Peyer's patch (tissue), 4 donors: ENCODE data around the gene SLC66A3. TPM values are rescaled to one million over a fixed set of nuclear protein-coding genes. Genes with fewer than 3 reads are reported as not detected.

Experiments
- DNase-seq, 3 donors: peaks; one replicate each; pipeline ENCODE4 v3.0.0-alpha.2; 2017 to 2019
- H3K27ac ChIP-seq, 4 donors: fragments of 200-600 bp; sonication (generic); one replicate each; pipeline ENCODE4 v1.5.1; 2016 to 2019
- H3K27me3 ChIP-seq, 2 donors: fragments of 200-600 bp; sonication (generic); one replicate each; pipeline ENCODE4 v1.5.1; 2019
- H3K36me3 ChIP-seq, 3 donors: fragments of 200-600 bp; sonication (generic); one replicate each; pipeline ENCODE4 v1.5.1; 2016 to 2019
- H3K4me1 ChIP-seq, 4 donors: fragments of 200-600 bp; sonication (generic); one replicate each; pipeline ENCODE4 v1.5.1; 2016 to 2019
- H3K4me3 ChIP-seq, 4 donors: fragments of 200-600 bp; sonication (generic); 1 replicate in 3 of 4; 2 replicates in 1 of 4; pipeline ENCODE4 v1.5.1; 2016 to 2019; ENCODE audit warnings: mild to moderate bottlenecking in 1 of 4
- H3K9me3 ChIP-seq, 4 donors: fragments of 200-600 bp; sonication (generic); one replicate each; pipeline ENCODE4 v1.5.1; 2016 to 2019; ENCODE audit warnings: mild to moderate bottlenecking in 1 of 4
- POLR2A ChIP-seq, 2 donors: fragments of 450-650 bp; IDR thresholded peaks; one replicate each; pipeline ENCODE4 v1.5.1; 2017; ENCODE audit warnings: antibody characterized with exemption in 2 of 2, mild to moderate bottlenecking in 2 of 2, moderate library complexity in 2 of 2
- total RNA-seq, 4 donors: library from RNA; depleted of rRNA; stranded (reverse); fragments of >200 nt; gene quantifications; one replicate each; pipeline ENCODE4 v1.1.0, GENCODE V29; 2016
- TF ChIP-seq, protein P1 (sequence below), 6 experiments: fragments of 450-650 bp in 4 of 6; fragments of 200-600 bp in 2 of 6; sonication (generic) in 1 of 6; IDR thresholded peaks; one replicate each; pipeline ENCODE4 v1.5.1; 2017 to 2019; ENCODE audit warnings: antibody characterized with exemption in 6 of 6, mild to moderate bottlenecking in 3 of 6, moderate library complexity in 1 of 6

Gene SLC66A3
- total RNA-seq, 4 donors from 2014 or later = 18.4 to 53.6 (median 31.8) TPM

DNA sequence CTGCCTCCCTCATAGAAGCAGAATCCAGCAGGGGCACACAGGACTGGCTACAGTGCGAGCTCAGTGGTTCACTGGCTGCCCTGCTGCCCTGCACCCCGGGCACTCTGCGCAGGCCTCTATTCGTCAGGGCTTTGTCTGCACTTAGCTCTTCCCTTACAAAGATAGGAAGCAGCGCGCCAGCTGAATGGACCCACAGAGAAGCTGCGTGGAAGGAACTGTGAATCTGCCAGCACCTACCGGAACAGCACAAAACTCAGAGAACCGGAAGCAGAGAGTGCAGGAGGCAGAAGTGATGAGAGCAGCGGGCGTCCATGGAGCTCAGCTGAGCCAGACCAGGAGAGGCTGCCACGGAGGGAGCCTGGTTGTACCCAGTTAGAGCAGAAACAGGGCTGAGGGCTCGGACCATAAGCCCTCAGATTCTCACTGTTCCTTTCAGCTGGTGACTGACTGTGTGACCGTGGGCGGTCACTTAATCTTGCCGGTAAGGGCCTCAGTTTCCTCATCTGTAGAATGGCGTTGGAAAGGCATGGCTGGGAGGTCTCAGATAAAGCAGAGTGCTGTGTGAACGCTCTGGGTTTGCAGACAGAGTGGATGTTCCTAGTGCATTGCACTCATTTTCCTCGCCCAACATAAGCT, 23.1 kb upstream of the SLC66A3 start:
- DNase-seq = no peak
- no peak overlapping the region for H3K27ac ChIP-seq

DNA sequence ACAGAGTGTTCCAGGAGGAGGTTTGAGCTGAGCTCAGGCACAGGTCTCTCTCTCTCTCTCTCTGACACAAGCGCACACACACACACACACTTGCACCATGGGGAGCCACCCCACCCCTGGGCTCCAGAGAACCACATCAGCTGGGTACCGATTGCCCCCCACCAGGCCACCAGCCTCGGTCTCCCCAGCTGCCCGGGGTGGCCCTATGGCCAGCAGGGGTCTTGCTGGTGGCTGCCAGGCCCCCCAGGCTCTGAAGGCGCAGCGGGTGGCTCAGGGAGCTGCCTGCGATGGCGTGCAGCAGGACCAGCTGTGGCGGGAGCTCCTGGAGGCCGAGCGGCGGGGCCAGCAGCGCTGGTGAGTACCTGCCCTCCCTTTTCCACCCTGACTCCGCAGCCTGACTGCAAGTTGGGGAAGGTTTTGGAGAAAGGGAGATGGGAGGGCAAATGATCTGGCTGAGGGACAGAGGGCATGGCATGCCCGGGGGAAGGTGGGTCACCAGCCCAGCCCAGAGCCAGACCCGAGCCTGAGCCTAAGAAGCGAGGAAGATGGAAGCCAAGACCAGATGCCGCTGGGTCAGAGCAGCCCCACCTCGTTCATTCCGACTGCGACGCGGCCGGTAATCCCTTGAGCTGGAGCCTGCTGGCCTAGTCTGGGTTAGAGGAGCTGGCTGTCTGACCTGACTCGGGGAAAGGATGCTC, 21.9 kb upstream of the SLC66A3 start:
- Histone ChIP-seq H3K4me3 (peak overlapping the region; percentile 34 to 63 (median 58)), H3K27ac (peak overlapping the region in 3 of 4 donors; percentile 9 to 63 (median 44)), H3K27me3 (no peaks in the 10 kb centered on the region), H3K36me3 (no peaks in the 10 kb centered on the region), H3K9me3 (no peaks in the 10 kb centered on the region), H3K4me1 (peaks cover 6 to 18% (median 9%) of the 10 kb centered on the region in 4 donors)
- DNase-seq = no peak
- no peak for TF ChIP-seq POLR2A (IDR thresholded peaks at IDR 0.05)
- TF ChIP-seq, protein P1, sequence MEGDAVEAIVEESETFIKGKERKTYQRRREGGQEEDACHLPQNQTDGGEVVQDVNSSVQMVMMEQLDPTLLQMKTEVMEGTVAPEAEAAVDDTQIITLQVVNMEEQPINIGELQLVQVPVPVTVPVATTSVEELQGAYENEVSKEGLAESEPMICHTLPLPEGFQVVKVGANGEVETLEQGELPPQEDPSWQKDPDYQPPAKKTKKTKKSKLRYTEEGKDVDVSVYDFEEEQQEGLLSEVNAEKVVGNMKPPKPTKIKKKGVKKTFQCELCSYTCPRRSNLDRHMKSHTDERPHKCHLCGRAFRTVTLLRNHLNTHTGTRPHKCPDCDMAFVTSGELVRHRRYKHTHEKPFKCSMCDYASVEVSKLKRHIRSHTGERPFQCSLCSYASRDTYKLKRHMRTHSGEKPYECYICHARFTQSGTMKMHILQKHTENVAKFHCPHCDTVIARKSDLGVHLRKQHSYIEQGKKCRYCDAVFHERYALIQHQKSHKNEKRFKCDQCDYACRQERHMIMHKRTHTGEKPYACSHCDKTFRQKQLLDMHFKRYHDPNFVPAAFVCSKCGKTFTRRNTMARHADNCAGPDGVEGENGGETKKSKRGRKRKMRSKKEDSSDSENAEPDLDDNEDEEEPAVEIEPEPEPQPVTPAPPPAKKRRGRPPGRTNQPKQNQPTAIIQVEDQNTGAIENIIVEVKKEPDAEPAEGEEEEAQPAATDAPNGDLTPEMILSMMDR (IDR thresholded peaks at IDR 0.05) = no peak

More for the DNA sequence above, 23.1 kb upstream of the SLC66A3 start:
- no peaks in the 10 kb centered on the region for H3K9me3 ChIP-seq
- H3K4me3 ChIP-seq = peak overlapping the region in 1 of 4 donors; percentile 62
- peaks cover 6 to 18% (median 9%) of the 10 kb centered on the region in 4 donors for H3K4me1 ChIP-seq
- TF ChIP-seq, protein P1 (IDR thresholded peaks at IDR 0.05) = no peak
- no peak for TF ChIP-seq POLR2A (IDR thresholded peaks at IDR 0.05)
- H3K27me3 ChIP-seq = no peaks in the 10 kb centered on the region
- H3K36me3 ChIP-seq = no peaks in the 10 kb centered on the region

DNA sequence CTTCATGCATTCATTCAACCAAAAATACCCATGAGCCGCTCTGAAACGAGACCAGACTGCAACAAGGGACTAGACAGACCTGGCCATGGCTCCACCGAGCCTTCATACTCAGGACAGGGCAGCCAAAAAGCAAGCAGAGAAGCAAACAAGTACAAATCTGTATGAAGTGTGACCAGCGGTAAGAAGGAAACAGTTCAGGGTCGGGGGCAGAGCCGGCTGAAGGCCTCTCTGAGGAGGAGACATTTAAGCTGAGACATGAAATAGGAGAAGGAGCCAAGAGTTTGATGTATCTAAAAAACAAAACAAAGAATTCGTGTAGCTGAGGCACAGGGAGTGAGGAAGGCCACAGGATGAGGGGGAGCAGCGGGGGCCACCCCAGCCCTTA, 21.3 kb upstream of the SLC66A3 start:
- no peaks in the 10 kb centered on the region for H3K9me3 ChIP-seq
- peaks cover 6 to 18% (median 9%) of the 10 kb centered on the region in 4 donors for H3K4me1 ChIP-seq
- DNase-seq = no peak
- TF ChIP-seq, protein P1 (IDR thresholded peaks at IDR 0.05) = no peak
- no peak for TF ChIP-seq POLR2A (IDR thresholded peaks at IDR 0.05)
- no peaks in the 10 kb centered on the region for H3K36me3 ChIP-seq
- no peak overlapping the region for H3K27ac ChIP-seq
- H3K27me3 ChIP-seq = no peaks in the 10 kb centered on the region
- H3K4me3 ChIP-seq = peak overlapping the region in 1 of 4 donors; percentile 53

DNA sequence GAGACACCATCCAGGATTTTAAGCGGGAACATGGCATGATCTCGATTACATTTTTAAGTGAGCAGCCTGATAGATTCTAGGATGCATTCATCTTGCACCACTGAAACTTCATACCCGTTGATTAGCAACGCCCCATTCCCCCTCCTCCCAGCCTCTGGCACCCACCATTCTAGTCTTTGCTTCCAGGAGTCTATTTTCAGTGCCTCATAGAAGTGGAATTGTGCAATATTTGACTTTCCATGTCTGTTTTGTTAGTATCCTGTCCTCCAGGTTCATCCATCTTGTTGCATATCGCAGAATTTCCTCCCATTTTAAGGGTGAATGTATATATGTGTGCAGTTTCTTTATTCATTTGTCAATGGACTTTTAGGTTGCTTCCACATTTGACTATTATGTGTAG, 20.9 kb upstream of the SLC66A3 start:
- Histone ChIP-seq H3K36me3 (no peaks in the 10 kb centered on the region), H3K4me1 (peaks cover 6 to 18% (median 9%) of the 10 kb centered on the region in 4 donors), H3K4me3 (no peak overlapping the region), H3K27ac (no peak overlapping the region), H3K9me3 (no peaks in the 10 kb centered on the region), H3K27me3 (no peaks in the 10 kb centered on the region)
- no peak for DNase-seq
- TF ChIP-seq, protein P1 (IDR thresholded peaks at IDR 0.05) = no peak
- no peak for TF ChIP-seq POLR2A (IDR thresholded peaks at IDR 0.05)

DNA sequence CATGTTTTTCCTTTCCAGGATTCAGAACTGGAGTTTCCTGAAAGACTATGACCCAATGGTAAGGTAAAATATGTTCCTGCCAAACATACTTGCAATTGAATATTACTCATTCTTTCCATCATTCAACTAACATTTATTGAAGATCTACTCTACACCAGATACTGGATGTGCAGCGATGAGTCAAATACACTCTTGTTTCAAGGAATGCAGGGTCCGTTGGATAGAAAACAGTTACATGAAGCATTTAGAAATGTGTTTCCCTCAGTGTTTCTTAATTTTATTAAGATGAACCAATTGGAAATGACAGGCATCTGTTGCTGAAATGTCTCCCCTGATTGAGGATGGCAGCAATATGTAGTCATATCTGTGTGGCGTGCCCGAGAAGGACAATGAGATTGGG, 14.8 kb upstream of the SLC66A3 start:
- H3K9me3 ChIP-seq = no peaks in the 10 kb centered on the region
- H3K4me1 ChIP-seq = no peaks in the 10 kb centered on the region
- no peak overlapping the region for H3K4me3 ChIP-seq
- H3K27ac ChIP-seq = no peak overlapping the region
- no peak for DNase-seq
- no peaks in the 10 kb centered on the region for H3K36me3 ChIP-seq
- no peak for TF ChIP-seq POLR2A (IDR thresholded peaks at IDR 0.05)
- no peaks in the 10 kb centered on the region for H3K27me3 ChIP-seq

DNA sequence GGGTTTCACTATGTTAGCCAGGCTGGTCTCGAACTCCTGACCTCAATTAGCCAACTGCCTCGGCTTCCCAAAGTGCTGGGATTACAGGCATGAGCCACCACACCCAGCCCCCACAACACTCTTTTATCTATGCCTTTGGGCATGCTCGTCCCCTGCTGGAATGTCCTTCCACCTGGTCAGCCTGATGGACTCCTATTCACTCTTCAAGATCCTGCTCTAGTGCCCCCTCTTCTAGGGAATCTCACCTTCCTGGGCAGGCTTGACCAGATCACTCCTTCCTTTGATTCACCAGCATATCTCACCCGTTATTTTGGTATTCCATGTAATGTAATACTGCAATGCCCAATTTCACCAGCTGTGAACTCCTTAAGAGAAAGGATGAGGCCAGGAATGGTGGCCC, 13.9 kb upstream of the SLC66A3 start:
- Histone ChIP-seq H3K27me3 (no peaks in the 10 kb centered on the region), H3K27ac (no peak overlapping the region), H3K36me3 (no peaks in the 10 kb centered on the region), H3K9me3 (no peaks in the 10 kb centered on the region), H3K4me1 (no peaks in the 10 kb centered on the region), H3K4me3 (no peak overlapping the region)
- no peak for DNase-seq
- TF ChIP-seq POLR2A (IDR thresholded peaks at IDR 0.05) = no peak
- TF ChIP-seq, protein P1 (IDR thresholded peaks at IDR 0.05) = no peak
